HepG2 (cell line): Measurements from ENCODE around the gene GAS6. TPM values are rescaled to one million over a fixed set of nuclear protein-coding genes. Genes with fewer than 3 reads are reported as not detected.

Source experiments
- ARNT2 ChIP-seq: sonication (generic); formaldehyde crosslinking; IDR thresholded peaks from 2 replicates; pipeline ENCODE4 v1.8.0; 2022; ENCODE audit warnings: mild to moderate bottlenecking, low read depth, missing genetic modification reagents, moderate library complexity
- ATM ChIP-seq: fragments of 450-650 bp; IDR thresholded peaks from 2 replicates; pipeline ENCODE4 v1.7.1; 2017; ENCODE audit warnings: mild to moderate bottlenecking, borderline replicate concordance
- ELF3 ChIP-seq: IDR thresholded peaks from 2 replicates; pipeline ENCODE4 v1.6.1; 2016; ENCODE audit warnings: missing genetic modification reagents, missing compliant biosample characterization
- HCFC1 ChIP-seq: fragments of 150-350 bp; IDR thresholded peaks from 2 replicates; pipeline ENCODE4 v1.6.1; 2014; ENCODE audit warnings: low read depth, low read length
- RELA ChIP-seq: sonication (generic); formaldehyde crosslinking; IDR thresholded peaks from 2 replicates; pipeline ENCODE4 v1.4.0; 2020; ENCODE audit warnings: missing genetic modification reagents
- SAP130 ChIP-seq: IDR thresholded peaks from 2 replicates; pipeline ENCODE4 v1.6.1; 2016; ENCODE audit warnings: low read depth
- STAG1 ChIP-seq: sonication (generic); formaldehyde crosslinking; IDR thresholded peaks from 2 replicates; pipeline ENCODE4 v1.4.0; 2020; ENCODE audit warnings: missing genetic modification reagents
- ZFX ChIP-seq: sonication (generic); formaldehyde crosslinking; IDR thresholded peaks from 2 replicates; pipeline ENCODE4 v1.4.0; 2020; ENCODE audit warnings: mild to moderate bottlenecking, low read depth, missing genetic modification reagents, moderate library complexity
- ZNF619 ChIP-seq: sonication (generic); formaldehyde crosslinking; IDR thresholded peaks from 2 replicates; pipeline ENCODE4 v1.4.0; 2020; ENCODE audit warnings: mild to moderate bottlenecking, missing genetic modification reagents
- polyA plus RNA-seq, 8 experiments: library from polyadenylated mRNA; depleted of rRNA in 3 of 8; stranded (reverse) in 7 of 8; unstranded in 1 of 8; fragments of >200 nt; fragmentation: Illumina TruSeq in 4 of 8; extraction: Trizol in 4 of 8; gene quantifications; 2 replicates each; pipeline versions ENCODE4 v1.2.1 to v1.2.3, GENCODE V29; 2011 to 2016; ENCODE audit warnings: low read depth in 4 of 8, missing spikeins in 1 of 8, mixed read lengths in 1 of 8; ENCODE audit not compliant: insufficient read depth in 1 of 8
- total RNA-seq, 5 experiments: library from RNA; depleted of rRNA; stranded (reverse); fragments of >200 nt; fragmentation: Illumina TruSeq; extraction: Trizol; gene quantifications; 2 replicates each; pipeline ENCODE4 v1.2.3, GENCODE V29; 2016; ENCODE audit warnings: low read depth in 1 of 5
- TF ChIP-seq, protein P1 (sequence below): sonication (generic); formaldehyde crosslinking; IDR thresholded peaks from 2 replicates; pipeline ENCODE4 v1.5.1; 2020; ENCODE audit warnings: mild to moderate bottlenecking, missing genetic modification reagents, moderate library complexity
- TF ChIP-seq, protein P2 (sequence below): sonication (generic); formaldehyde crosslinking; IDR thresholded peaks from 2 replicates; pipeline ENCODE4 v1.9.0; 2022; ENCODE audit warnings: missing genetic modification reagents, mild to moderate bottlenecking, borderline replicate concordance

The GAS6 gene
- total and polyA plus RNA-seq, 2 of the 13 experiments (the other 11 are each of a cell fraction or from before 2014, with no cell fraction given) = 0.09 to 0.24 TPM

- TF ChIP-seq, protein P1, sequence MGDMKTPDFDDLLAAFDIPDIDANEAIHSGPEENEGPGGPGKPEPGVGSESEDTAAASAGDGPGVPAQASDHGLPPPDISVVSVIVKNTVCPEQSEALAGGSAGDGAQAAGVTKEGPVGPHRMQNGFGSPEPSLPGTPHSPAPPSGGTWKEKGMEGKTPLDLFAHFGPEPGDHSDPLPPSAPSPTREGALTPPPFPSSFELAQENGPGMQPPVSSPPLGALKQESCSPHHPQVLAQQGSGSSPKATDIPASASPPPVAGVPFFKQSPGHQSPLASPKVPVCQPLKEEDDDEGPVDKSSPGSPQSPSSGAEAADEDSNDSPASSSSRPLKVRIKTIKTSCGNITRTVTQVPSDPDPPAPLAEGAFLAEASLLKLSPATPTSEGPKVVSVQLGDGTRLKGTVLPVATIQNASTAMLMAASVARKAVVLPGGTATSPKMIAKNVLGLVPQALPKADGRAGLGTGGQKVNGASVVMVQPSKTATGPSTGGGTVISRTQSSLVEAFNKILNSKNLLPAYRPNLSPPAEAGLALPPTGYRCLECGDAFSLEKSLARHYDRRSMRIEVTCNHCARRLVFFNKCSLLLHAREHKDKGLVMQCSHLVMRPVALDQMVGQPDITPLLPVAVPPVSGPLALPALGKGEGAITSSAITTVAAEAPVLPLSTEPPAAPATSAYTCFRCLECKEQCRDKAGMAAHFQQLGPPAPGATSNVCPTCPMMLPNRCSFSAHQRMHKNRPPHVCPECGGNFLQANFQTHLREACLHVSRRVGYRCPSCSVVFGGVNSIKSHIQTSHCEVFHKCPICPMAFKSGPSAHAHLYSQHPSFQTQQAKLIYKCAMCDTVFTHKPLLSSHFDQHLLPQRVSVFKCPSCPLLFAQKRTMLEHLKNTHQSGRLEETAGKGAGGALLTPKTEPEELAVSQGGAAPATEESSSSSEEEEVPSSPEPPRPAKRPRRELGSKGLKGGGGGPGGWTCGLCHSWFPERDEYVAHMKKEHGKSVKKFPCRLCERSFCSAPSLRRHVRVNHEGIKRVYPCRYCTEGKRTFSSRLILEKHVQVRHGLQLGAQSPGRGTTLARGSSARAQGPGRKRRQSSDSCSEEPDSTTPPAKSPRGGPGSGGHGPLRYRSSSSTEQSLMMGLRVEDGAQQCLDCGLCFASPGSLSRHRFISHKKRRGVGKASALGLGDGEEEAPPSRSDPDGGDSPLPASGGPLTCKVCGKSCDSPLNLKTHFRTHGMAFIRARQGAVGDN (CRISPR knock-in tag) = peak; percentile 51
- TF ChIP-seq ZNF619 (CRISPR knock-in tag) = no peak
- TF ChIP-seq ELF3 (CRISPR knock-in tag) = 0 out of 2 replicates have a peak, but pooled peaks have one; percentile 29
- TF ChIP-seq, protein P2, sequence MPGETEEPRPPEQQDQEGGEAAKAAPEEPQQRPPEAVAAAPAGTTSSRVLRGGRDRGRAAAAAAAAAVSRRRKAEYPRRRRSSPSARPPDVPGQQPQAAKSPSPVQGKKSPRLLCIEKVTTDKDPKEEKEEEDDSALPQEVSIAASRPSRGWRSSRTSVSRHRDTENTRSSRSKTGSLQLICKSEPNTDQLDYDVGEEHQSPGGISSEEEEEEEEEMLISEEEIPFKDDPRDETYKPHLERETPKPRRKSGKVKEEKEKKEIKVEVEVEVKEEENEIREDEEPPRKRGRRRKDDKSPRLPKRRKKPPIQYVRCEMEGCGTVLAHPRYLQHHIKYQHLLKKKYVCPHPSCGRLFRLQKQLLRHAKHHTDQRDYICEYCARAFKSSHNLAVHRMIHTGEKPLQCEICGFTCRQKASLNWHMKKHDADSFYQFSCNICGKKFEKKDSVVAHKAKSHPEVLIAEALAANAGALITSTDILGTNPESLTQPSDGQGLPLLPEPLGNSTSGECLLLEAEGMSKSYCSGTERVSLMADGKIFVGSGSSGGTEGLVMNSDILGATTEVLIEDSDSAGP = 0 out of 2 replicates have a peak, but pooled peaks have one; percentile 30
- TF ChIP-seq ZFX (CRISPR knock-in tag) = peak; percentile 77
- TF ChIP-seq STAG1 = no peak
- no peak for TF ChIP-seq ATM
- no peak for TF ChIP-seq HCFC1
- TF ChIP-seq SAP130 (CRISPR knock-in tag) = 0 out of 2 replicates have a peak, but pooled peaks have one; percentile 11
- TF ChIP-seq ARNT2 (CRISPR knock-in tag) = no peak
- TF ChIP-seq RELA (CRISPR knock-in tag) = no peak
Observed at GRCh38 chr13:113860051-113860664, 3.7 kb downstream of the GAS6 start (continued).
